Heart left ventricle (tissue), 13 donors: Measurements from ENCODE around the gene PRICKLE2.

Experiments
- CTCF ChIP-seq, 12 donors: fragments of 200-600 bp; sonication (generic) in 4 of 12; IDR thresholded peaks; one replicate each; pipeline versions ENCODE4 v1.5.0 to v1.8.0; 2018 to 2022; ENCODE audit warnings: antibody characterized with exemption in 12 of 12, mild to moderate bottlenecking in 5 of 12
- POLR2A ChIP-seq, 2 donors: fragments of 450-650 bp; IDR thresholded peaks; one replicate each; pipeline ENCODE4 v1.6.1; 2017; ENCODE audit warnings: antibody characterized with exemption in 2 of 2, mild to moderate bottlenecking in 2 of 2, moderate library complexity in 2 of 2
- donor health status: ischemic (EF 13 %, LVEDD 7.1; RV severe dilation, severe dysfunction).
- donor health status: DM: no; HTN: yes; CAD: no.
- donor health status: DM: no; HTN: no; CAD: no.
- donor health status: ischemic (EF 25% LVEDD 6.9; RV normal size, moderate dysfunction).
- donor health status: ischemic (EF 25% LVEDD 5.7; RV mildly dilated, moderate dysfunction).
- donor health status: ischemic (EF 35%, LVEDD 5.7; RV mildly dilated, moderate dysfunction).
- donor health status: nonischemic (EF 11% LVEDD 7.7; RV severe dilation, severe dysfunction).
- donor health status: DM: yes; HTN: yes; CAD: no.
- donor health status: PGD.
- donor health status: ischemic (EF 29% LVEDD 5.4; RV normal size, mild dysfunction).
- donor health status: nonischemic (EF 23%, LVEDD 6.1; RV moderate dilation, normal function).

- TF ChIP-seq CTCF (IDR thresholded peaks at IDR 0.05) (no peak), POLR2A (IDR thresholded peaks at IDR 0.05) (no peak)
These were observed 161.9 kb downstream of the PRICKLE2 start for GRCh38 chr3:64063207-64063982.
